RWPE2 (cell line): ENCODE measurements around the gene AGTRAP.

ENCODE experiments used
- ATAC-seq: fragments of 200-7000 bp; cut with Tn5 transposase; 3 replicates; pipeline ENCODE4 v1.9.1; 2021; ENCODE audit warnings: low read depth
- DNase-seq: peaks from one replicate; pipeline ENCODE4 v3.0.0-alpha.2; 2020; ENCODE audit warnings: low spot score
- H3K27ac ChIP-seq: fragments of 450-650 bp; 2 replicates; pipeline ENCODE4 v1.5.1; 2017; ENCODE audit warnings: mild to moderate bottlenecking; ENCODE audit not compliant: poor library complexity, severe bottlenecking
- H3K27me3 ChIP-seq: fragments of 250-450 bp; sonication (Bioruptor Pico); 2 replicates; pipeline ENCODE4 v1.5.1; 2021; ENCODE audit warnings: mild to moderate bottlenecking, moderate library complexity; ENCODE audit not compliant: insufficient read depth, poor library complexity, severe bottlenecking
- H3K36me3 ChIP-seq: fragments of 250-450 bp; sonication (Bioruptor Pico); 2 replicates; pipeline ENCODE4 v1.5.1; 2020; ENCODE audit warnings: low read depth, mild to moderate bottlenecking, moderate library complexity
- H3K4me1 ChIP-seq: fragments of 250-450 bp; sonication (Bioruptor Pico); 2 replicates; pipeline ENCODE4 v1.5.1; 2021; ENCODE audit warnings: mild to moderate bottlenecking, moderate library complexity; ENCODE audit not compliant: insufficient read depth, poor library complexity, severe bottlenecking
- H3K4me3 ChIP-seq: fragments of 250-450 bp; sonication (Bioruptor Pico); 2 replicates; pipeline ENCODE4 v1.5.1; 2021; ENCODE audit warnings: mild to moderate bottlenecking, moderate library complexity; ENCODE audit not compliant: severe bottlenecking
- H3K9me3 ChIP-seq: fragments of 250-450 bp; sonication (Bioruptor Pico); 2 replicates; pipeline ENCODE4 v1.5.1; 2021; ENCODE audit warnings: mild to moderate bottlenecking, moderate library complexity; ENCODE audit not compliant: severe bottlenecking
- TF ChIP-seq, protein P1 (sequence below): fragments of 450-650 bp; IDR thresholded peaks from one replicate; pipeline ENCODE4 v1.5.1; 2017; ENCODE audit warnings: mild to moderate bottlenecking, moderate library complexity; ENCODE audit not compliant: poor library complexity, severe bottlenecking

AGTRAP gene

DNA sequence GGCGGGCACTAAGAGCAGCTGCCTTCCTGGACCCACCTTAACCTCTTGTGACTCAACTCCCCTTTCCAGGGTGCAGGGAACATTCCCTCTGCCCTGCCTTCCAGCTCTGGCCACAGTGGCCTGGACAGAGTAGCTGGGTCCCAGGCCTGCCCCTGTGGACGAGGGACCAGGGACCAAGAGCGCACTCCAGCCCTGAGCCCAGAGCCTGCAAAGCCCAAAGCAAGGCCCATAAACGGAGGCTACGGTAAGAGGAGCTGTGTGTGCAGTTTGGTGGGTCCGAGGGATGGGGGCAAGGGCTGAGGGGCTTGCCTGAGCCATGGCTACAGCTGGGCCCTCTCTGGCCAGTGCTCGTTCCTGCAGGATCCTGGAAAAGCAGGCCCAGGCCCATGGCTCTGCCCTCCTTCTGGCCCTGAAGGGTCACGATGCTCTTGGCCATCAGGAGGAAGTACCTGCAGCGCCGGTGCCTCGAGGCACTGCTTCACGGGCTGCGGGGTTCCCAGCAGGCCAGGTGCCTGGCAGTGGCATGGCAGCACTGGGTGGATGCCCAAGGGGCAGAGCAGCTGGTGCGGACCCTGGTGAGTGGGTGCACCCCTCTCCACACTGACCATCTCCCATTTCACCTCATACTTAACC lies 52.0 kb downstream of the AGTRAP start:
- H3K4me1 ChIP-seq = peaks cover 15% of the 10 kb centered on the region
- no peaks in the 10 kb centered on the region for H3K36me3 ChIP-seq
- TF ChIP-seq, protein P1, sequence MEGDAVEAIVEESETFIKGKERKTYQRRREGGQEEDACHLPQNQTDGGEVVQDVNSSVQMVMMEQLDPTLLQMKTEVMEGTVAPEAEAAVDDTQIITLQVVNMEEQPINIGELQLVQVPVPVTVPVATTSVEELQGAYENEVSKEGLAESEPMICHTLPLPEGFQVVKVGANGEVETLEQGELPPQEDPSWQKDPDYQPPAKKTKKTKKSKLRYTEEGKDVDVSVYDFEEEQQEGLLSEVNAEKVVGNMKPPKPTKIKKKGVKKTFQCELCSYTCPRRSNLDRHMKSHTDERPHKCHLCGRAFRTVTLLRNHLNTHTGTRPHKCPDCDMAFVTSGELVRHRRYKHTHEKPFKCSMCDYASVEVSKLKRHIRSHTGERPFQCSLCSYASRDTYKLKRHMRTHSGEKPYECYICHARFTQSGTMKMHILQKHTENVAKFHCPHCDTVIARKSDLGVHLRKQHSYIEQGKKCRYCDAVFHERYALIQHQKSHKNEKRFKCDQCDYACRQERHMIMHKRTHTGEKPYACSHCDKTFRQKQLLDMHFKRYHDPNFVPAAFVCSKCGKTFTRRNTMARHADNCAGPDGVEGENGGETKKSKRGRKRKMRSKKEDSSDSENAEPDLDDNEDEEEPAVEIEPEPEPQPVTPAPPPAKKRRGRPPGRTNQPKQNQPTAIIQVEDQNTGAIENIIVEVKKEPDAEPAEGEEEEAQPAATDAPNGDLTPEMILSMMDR = no peak
- H3K9me3 ChIP-seq = no peaks in the 10 kb centered on the region
- H3K27me3 ChIP-seq = no peaks in the 10 kb centered on the region
- H3K4me3 ChIP-seq = no peak overlapping the region
- H3K27ac ChIP-seq = no peak overlapping the region
- no peak for DNase-seq
- no peak; the same call in 2 of the 3 replicates for ATAC-seq

DNA sequence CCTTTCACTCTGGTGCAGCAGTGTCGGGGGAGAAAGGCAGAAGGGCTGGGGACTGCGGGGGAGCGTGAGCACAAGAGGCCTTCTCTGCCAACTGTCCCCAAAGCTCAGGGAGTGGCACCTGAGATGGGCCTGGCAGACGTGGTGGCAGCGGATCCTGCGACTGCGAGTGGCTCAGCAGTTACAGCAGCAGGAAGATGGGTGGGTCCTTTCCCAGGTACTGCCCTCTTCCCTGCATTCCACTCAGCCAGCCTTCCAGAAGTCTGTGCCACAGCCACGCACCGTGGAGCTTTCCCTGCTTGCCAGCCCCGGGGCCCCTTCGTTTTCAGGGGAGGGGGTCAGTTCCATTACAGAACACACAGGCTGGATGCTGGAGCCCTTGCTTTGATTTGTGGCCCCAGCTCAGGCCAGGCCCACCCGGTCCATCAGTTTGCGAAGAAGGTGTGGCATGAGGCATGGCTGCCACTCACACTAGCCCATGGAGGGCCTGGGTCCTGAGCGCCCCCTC lies 52.7 kb downstream of the AGTRAP start:
- no peak overlapping the region for H3K27ac ChIP-seq
- ATAC-seq (no peak), DNase-seq (no peak)
- no peaks in the 10 kb centered on the region for H3K27me3 ChIP-seq
- peaks cover 15% of the 10 kb centered on the region for H3K4me1 ChIP-seq
- H3K9me3 ChIP-seq = no peaks in the 10 kb centered on the region
- peaks cover 1% of the 10 kb centered on the region; the same call in 1 of the 2 replicates for H3K36me3 ChIP-seq
- TF ChIP-seq, protein P1 = no peak
- H3K4me3 ChIP-seq = no peak overlapping the region

DNA sequence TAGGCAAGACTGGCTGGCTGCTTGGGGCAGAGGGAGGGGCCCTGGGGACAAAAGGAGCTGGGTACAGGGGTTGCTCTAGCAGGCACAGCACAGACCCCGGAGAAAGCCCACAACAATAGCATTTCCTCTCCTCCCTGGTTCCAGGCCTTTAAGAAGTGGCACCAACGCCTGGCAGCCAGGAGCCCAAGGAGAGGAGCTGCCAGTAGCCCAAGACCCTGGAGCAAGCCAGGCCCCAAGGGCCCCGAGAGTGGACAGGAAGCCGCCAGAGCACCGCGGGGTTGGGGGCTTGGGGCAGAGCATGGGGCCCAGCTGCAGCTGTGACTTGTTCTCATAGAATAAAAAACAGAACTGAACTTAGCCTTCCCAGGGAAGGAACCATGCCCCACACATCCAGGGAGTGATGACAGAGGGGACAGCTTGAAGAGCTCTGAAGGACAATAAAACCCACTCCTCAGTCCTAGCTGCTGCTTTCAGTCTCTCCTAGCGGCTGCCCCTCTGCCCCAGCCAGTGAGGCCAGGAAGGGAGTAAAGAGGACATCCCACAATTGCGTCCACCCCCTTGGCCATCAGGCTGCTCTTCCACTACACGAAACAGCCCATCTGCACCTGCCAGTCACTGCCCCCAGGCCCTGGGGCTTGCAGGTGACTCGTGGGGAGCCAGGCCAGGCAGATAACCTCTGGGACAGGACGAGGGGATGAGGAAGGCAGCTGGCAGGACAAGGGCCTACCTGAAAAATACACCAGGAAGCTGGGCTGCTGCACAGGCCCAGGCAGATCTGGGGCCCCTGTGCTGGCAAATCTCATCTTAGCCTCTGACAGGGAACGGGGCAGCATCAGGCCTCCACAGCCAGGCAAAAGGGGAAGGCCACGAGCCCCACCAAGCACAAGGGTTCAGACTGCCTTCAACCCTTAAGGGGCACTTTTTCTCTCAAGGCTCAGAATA lies 53.5 kb downstream of the AGTRAP start:
- no peaks in the 10 kb centered on the region for H3K27me3 ChIP-seq
- peaks cover 9% of the 10 kb centered on the region for H3K36me3 ChIP-seq
- no peaks in the 10 kb centered on the region for H3K9me3 ChIP-seq
- H3K27ac ChIP-seq = no peak overlapping the region
- ATAC-seq = no peak
- TF ChIP-seq, protein P1 = no peak
- peaks cover 15% of the 10 kb centered on the region for H3K4me1 ChIP-seq
- DNase-seq = no peak
- H3K4me3 ChIP-seq = no peak overlapping the region

DNA sequence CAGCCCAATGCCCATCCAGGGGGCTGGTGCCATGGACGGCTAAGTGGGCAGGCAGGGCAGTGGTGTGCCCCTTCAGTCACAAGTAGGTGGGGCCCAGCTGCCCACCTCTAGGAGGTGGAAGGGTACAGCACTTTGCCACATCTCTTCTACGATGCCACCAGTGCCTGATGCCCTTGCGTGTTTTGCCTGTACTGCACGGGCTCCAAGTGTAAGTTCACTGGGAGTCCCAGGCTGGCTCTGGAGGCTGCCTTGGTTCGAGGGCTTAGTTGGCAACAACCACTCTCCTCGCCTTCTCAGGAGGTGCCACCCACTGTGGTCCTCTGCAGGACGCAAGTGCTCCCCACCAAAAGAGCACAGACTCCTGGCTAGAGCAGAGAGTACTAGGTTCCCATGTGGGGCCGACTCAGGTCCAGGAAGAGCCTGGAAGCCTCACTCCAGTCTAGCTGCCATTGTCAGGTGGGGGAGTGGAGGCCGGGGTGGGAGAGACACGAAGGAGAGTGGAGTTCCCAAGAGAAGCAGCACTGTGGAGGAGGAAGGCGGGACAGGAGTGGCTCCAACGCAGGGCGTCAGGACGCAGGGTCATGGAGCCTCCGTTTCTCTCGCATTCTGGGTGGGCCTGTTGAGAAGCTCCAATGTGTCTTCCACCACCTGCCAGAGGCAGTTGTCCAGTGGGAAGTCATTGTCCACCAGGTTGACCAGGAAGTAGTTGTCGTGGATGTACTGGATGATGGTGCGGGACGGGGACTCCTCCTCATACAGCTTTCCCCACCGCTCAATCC lies 54.4 kb downstream of the AGTRAP start:
- H3K9me3 ChIP-seq = no peaks in the 10 kb centered on the region
- no peaks in the 10 kb centered on the region for H3K27me3 ChIP-seq
- DNase-seq = no peak
- TF ChIP-seq, protein P1 = no peak
- H3K36me3 ChIP-seq = peaks cover 18% of the 10 kb centered on the region
- H3K4me1 ChIP-seq = peaks cover 15% of the 10 kb centered on the region
- no peak overlapping the region for H3K27ac ChIP-seq
- no peak for ATAC-seq
- H3K4me3 ChIP-seq = no peak overlapping the region
